Astrocyte of the hippocampus (primary cell): ENCODE data around the gene ABCA2.
A peak's percentile ranks its signal among the peaks of the same experiment; 100 is the strongest.

Experiments
- DNase-seq: peaks from one replicate; pipeline ENCODE4 v3.0.0; 2011; ENCODE audit warnings: low read depth, low spot score

Gene ABCA2

GRCh38 chr9:137031904-137032640, 4.0 kb upstream of the ABCA2 start, which contains the start of gene FUT7:
Gene FUT7, minus strand, starts transcription at chr9:137032088. Its CDS starts 97 bp downstream, at chr9:137031991.
- no peak for DNase-seq

DNA sequence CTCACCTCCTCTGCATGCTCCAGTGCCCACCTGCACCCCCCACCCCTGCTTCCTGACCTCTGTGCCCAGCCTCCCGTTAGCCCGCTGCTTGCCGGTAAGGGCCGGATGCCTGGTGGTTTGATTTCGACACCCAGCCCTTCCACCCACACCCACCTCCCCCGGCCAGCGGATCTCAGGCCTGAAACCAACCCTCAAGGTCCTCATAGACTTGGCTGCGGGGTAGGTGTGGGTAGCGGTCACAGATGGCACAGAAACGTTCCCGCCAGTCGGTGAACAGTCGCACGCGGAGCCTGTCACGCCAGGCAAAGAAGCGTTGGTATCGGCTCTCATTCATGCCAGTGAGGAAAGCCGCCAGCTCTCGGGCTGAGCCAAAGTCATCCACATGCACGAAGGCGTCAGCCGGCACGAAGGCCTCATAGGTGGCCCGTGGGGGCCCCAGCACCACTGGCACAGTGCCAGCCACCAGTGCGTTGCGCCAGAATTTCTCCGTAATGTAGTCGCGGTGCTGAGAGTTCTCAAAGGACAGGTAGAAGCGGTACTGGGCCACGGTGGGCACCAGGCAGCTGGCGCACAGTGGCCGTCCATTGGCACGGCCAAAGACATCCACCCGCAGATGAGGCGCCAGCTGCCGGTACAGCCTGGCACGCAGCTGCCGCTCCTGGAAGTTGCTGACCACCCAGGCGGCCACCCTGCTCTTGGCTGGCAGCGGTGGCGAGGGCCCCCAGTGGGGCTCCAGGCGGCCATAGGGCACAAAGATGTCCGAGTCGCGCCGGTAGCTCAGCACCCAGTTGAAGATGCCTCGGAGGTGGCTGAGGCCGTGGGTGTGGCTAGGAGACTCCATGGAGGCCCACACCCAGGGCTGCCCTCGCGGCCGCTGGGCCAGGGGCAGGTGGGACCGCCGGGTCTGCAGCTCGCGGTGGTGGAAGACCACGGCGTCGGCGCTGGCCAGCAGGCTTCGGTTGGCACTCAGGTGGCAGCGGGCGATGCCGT, 2.8 kb upstream of the ABCA2 start:
- DNase-seq: no peak

- no peak for DNase-seq
These were observed 2.0 kb upstream of the ABCA2 start for GRCh38 chr9:137030006-137030405.

- peak; percentile 74 for DNase-seq
These were observed 1.3 kb upstream of the ABCA2 start for GRCh38 chr9:137029058-137029936.

- DNase-seq: peak; percentile 79
These were observed 423 bp upstream of the ABCA2 start for GRCh38 chr9:137028263-137029057.

- no peak for DNase-seq
These were observed 1.2 kb downstream of the ABCA2 start for GRCh38 chr9:137026828-137027227.

DNA sequence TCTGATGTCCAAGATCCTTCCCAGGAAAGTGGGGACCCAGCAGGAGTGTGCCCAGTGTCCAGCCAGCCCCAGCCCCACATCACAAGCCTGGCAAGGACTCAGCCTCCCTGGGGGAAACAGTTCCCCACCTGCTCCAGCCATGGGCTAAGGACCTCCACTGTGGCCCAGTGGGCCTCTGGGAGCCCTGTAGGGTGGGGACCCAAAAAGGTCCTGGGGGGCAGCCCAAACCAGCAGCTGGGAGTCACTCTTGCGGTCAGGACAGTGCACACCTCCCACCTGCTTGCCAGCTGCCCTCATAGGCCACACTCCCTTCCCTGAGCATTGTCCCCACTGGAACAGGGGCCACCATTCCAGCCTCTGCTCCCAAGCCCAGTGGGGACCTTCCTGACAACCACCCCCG, 1.7 kb downstream of the ABCA2 start:
- DNase-seq: no peak

- DNase-seq: peak; percentile 65
These were observed 2.5 kb downstream of the ABCA2 start for GRCh38 chr9:137025517-137025966.

GRCh38 chr9:137023583-137023991, 4.5 kb downstream of the ABCA2 start:
- no peak for DNase-seq

DNA sequence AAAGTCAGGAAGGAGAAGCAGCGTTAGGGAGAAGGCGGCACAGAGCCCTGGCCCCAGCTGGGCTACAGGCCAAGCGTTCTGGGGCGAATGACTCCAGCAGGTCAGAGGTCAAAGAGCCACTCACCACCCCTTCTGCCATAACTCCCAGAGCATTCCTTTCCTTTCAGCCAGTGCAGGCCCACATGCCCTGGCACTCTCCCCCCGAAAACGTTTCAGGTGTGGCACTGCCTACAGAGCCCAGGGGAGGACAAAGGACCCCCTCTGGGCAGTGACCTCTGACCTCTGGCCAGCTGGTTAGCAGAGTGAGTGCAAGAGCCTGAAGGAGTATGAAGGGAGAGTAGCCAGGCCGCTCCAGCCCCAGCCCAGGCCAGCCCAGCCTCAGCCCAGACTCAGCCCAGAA, 4.9 kb downstream of the ABCA2 start:
- no peak for DNase-seq

DNA sequence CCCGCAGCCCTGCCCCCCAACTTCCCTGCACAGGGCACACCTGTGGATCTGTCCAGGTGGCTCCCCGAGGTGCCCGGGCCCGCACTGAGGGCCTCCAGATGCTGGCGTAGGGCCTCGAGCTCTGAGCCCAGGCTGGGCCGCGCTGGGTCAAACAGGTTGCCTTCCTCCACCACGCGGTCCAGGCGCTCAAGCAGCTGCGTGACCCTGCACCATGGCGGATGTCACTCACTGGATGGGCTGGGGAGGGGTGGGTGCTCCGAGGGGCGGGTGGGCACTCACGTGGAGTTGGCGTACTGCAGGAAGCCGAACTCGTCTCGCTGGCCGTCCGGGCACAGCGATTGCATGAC, 5.4 kb downstream of the ABCA2 start:
- no peak for DNase-seq

DNA sequence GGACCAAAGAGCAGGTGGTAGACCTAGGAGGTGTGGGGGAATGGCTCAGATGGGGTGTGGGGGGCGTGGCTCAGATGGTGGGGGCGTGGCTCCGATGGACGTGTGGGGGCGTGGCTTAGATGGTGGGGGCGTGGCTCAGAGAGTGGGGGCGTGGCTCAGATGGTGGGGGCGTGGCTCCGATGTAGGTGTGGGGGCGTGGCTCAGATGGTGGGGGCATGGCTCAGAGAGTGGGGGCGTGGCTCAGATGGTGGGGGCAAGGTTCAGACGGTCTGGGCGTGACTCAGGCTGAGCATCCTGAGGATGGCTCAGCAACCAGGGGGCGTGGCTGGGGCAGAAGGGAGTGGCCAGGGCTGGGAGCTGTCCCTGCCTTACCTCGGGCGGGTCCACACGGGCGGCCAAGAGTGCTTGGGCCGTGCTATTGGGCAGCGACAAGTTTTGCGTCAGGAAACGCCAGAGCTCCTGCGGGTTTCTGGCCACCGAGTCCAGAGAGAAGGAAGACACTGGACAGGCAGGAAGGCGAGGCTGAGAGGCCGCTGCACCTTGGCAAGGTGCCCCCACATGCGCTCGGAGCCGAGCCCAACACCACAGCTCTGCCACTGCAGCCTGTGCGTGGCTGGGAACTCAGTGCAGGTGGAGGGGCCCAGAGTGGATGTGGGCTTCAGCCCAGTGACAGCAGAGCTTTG, 5.9 kb downstream of the ABCA2 start:
- DNase-seq: no peak

- DNase-seq: no peak
These were observed 6.5 kb downstream of the ABCA2 start for GRCh38 chr9:137021568-137021978.

- no peak for DNase-seq
These were observed 7.1 kb downstream of the ABCA2 start for GRCh38 chr9:137020771-137021567.

DNA sequence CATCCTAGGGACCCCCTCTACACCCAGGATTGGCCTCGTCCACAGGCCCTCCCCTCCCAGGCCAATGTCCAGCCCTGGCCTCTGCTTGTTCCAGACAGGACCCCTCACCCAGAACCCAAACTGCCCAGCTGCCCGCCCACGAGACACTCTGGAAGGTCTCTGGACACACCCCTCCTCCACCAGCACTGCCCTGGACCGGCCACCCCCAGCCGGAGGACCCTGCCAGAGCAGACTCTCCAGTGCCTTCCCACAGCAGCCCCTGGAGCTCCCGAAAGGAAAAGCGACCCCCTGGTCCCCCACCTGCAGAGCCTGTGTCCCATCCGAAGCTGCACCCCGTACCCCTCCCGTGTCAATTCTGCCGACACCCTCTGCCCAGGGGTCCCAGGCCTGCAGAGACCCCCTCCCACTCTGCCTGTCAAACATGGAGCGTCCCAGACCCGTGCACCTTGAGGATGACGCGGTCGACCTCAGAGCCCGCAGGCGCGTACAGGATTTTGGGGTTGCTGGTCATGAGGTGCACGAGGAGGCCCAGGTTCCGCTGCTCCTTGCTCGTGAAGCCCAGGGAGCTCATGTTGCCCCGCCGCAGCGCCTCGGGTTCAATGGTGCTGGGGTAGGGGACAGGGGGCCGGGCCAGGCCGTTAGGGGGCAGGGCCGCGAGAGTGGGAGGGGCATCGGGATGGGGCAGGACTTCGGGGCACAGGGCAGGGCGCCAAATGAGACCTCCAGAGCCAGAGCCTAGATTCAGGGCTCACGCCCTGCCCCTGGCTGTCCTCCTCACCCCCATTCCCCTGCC, 8.0 kb downstream of the ABCA2 start:
- DNase-seq: no peak

- DNase-seq: no peak
These were observed 9.1 kb downstream of the ABCA2 start for GRCh38 chr9:137018761-137019559.

DNA sequence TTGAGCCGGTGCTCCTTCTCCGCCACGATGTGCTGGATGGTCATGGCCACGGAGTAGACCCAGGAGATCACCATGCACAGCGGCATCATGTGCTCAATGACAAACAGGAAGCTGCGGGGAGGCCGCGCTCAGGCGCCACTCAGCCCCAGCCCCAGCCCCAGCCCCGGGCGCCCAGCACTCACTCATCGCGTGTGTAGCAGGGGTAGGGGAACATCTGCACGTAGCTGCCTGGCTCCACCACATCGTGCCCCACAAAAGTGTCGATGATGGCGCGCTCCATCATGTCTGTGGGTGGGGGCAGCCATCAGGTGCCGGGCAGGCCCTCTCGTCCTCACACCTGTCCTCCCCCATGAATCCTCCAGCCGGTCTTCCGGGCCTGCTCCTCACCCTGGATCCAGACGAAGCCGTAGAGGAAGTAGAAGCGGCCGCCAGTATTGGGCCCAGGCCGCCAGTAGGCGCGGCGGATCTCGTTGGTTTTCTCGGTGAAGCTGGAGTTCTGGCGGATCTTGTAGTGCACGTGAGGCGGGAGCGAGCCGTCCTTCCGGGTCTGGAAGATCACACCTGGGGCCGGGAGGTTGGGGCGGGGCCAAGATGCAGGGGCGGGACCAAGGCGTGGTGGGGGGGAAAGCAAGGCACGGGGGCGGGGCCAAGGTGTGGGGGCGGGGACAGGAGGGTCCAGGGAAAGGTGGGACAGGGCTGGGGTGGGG, 10.1 kb downstream of the ABCA2 start:
- DNase-seq: no peak
